HepG2 (cell line): Measurements from ENCODE around the gene NEK3. TPM values are rescaled to one million over a fixed set of nuclear protein-coding genes. Genes with fewer than 3 reads are reported as not detected.

Experiments used
- BATF2 ChIP-seq: sonication (generic); formaldehyde crosslinking; IDR thresholded peaks from 2 replicates; pipeline ENCODE4 v1.8.0; 2022; ENCODE audit warnings: mild to moderate bottlenecking, missing genetic modification reagents, moderate library complexity
- BCL6 ChIP-seq: IDR thresholded peaks from 2 replicates; pipeline ENCODE4 v1.6.1; 2016; ENCODE audit warnings: missing genetic modification reagents, missing compliant biosample characterization
- CC2D1A ChIP-seq: sonication (generic); formaldehyde crosslinking; IDR thresholded peaks from 2 replicates; pipeline ENCODE4 v1.8.1; 2023; ENCODE audit warnings: mild to moderate bottlenecking, missing genetic modification reagents
- ELF1 ChIP-seq: sonication (generic); formaldehyde crosslinking; IDR thresholded peaks from 2 replicates; pipeline ENCODE4 v1.4.0; 2020; ENCODE audit warnings: missing genetic modification reagents
- ELF3 ChIP-seq: IDR thresholded peaks from 2 replicates; pipeline ENCODE4 v1.6.1; 2016; ENCODE audit warnings: missing genetic modification reagents, missing compliant biosample characterization
- FOXJ3 ChIP-seq: sonication (generic); formaldehyde crosslinking; IDR thresholded peaks from 2 replicates; pipeline ENCODE4 v1.4.0; 2020; ENCODE audit warnings: missing genetic modification reagents, mild to moderate bottlenecking, borderline replicate concordance
- GATAD1 ChIP-seq: IDR thresholded peaks from 2 replicates; pipeline ENCODE4 v1.6.1; 2016; ENCODE audit warnings: missing genetic modification reagents, missing compliant biosample characterization
- GRHL1 ChIP-seq: sonication (generic); formaldehyde crosslinking; conservative IDR thresholded peaks from 2 replicates; pipeline ENCODE4 v1.8.0; 2022; ENCODE audit warnings: missing genetic modification reagents
- GZF1 ChIP-seq: sonication (generic); formaldehyde crosslinking; IDR thresholded peaks from 2 replicates; pipeline ENCODE4 v1.5.1; 2020; ENCODE audit warnings: mild to moderate bottlenecking, missing genetic modification reagents
- IKZF1 ChIP-seq: fragments of 450-650 bp; IDR thresholded peaks from 2 replicates; pipeline ENCODE4 v1.7.1; 2016
- IRX3 ChIP-seq: sonication (generic); formaldehyde crosslinking; IDR thresholded peaks from 2 replicates; pipeline ENCODE4 v1.8.1; 2023; ENCODE audit warnings: mild to moderate bottlenecking, low read depth, missing genetic modification reagents, borderline replicate concordance
- MAFK ChIP-seq, 2 experiments: IDR thresholded peaks in 1 of 2; conservative IDR thresholded peaks in 1 of 2; 2 replicates each; pipeline ENCODE4 v1.6.1; 2011; ENCODE audit warnings: improper control_type of control experiment in 2 of 2, low read length in 2 of 2
- NFRKB ChIP-seq: fragments of 450-650 bp; IDR thresholded peaks from 2 replicates; pipeline ENCODE4 v1.6.1; 2017
- PRDM4 ChIP-seq: sonication (generic); formaldehyde crosslinking; IDR thresholded peaks from 2 replicates; pipeline ENCODE4 v1.9.0; 2021; ENCODE audit warnings: missing genetic modification reagents, borderline replicate concordance
- RNF2 ChIP-seq: fragments of 450-650 bp; conservative IDR thresholded peaks from 2 replicates; pipeline ENCODE4 v1.6.1; 2016; ENCODE audit warnings: low read depth
- SALL1 ChIP-seq: sonication (generic); formaldehyde crosslinking; IDR thresholded peaks from 2 replicates; pipeline ENCODE4 v1.8.0; 2022; ENCODE audit warnings: mild to moderate bottlenecking, missing genetic modification reagents
- SMAD1 ChIP-seq: sonication (generic); formaldehyde crosslinking; IDR thresholded peaks from 2 replicates; pipeline ENCODE4 v1.4.0; 2020; ENCODE audit warnings: missing genetic modification reagents, low read depth, mild to moderate bottlenecking, borderline replicate concordance
- SRSF1 ChIP-seq: fragments of 200-400 bp; formaldehyde crosslinking; optimal IDR thresholded peaks from 2 replicates; pipeline ENCODE3; 2017; ENCODE audit warnings: mild to moderate bottlenecking, low read depth, low read length, moderate library complexity
- TP53 ChIP-seq: sonication (generic); formaldehyde crosslinking; conservative IDR thresholded peaks from 2 replicates; pipeline ENCODE4 v1.4.0; 2020; ENCODE audit warnings: missing genetic modification reagents
- ZKSCAN8 ChIP-seq: IDR thresholded peaks from 2 replicates; pipeline ENCODE4 v1.6.1; 2016; ENCODE audit warnings: borderline replicate concordance, missing genetic modification reagents, missing compliant biosample characterization
- ZNF230 ChIP-seq: sonication (generic); formaldehyde crosslinking; IDR thresholded peaks from 2 replicates; pipeline ENCODE4 v1.4.0; 2020; ENCODE audit warnings: mild to moderate bottlenecking, missing genetic modification reagents
- ZNF672 ChIP-seq: sonication (generic); formaldehyde crosslinking; IDR thresholded peaks from 2 replicates; pipeline ENCODE4 v1.8.1; 2022; ENCODE audit warnings: missing genetic modification reagents
- ZNF691 ChIP-seq: sonication (generic); formaldehyde crosslinking; IDR thresholded peaks from 2 replicates; pipeline ENCODE4 v1.4.0; 2020; ENCODE audit warnings: missing genetic modification reagents, low read depth, mild to moderate bottlenecking, borderline replicate concordance
- ZNF784 ChIP-seq: sonication (generic); formaldehyde crosslinking; IDR thresholded peaks from 2 replicates; pipeline ENCODE4 v1.5.1; 2020; ENCODE audit warnings: missing genetic modification reagents, mild to moderate bottlenecking, borderline replicate concordance
- polyA plus RNA-seq, 8 experiments: library from polyadenylated mRNA; depleted of rRNA in 3 of 8; stranded (reverse) in 7 of 8; unstranded in 1 of 8; fragments of >200 nt; fragmentation: Illumina TruSeq in 4 of 8; extraction: Trizol in 4 of 8; gene quantifications; 2 replicates each; pipeline versions ENCODE4 v1.2.1 to v1.2.3, GENCODE V29; 2011 to 2016; ENCODE audit warnings: low read depth in 4 of 8, missing spikeins in 1 of 8, mixed read lengths in 1 of 8; ENCODE audit not compliant: insufficient read depth in 1 of 8
- total RNA-seq, 5 experiments: library from RNA; depleted of rRNA; stranded (reverse); fragments of >200 nt; fragmentation: Illumina TruSeq; extraction: Trizol; gene quantifications; 2 replicates each; pipeline ENCODE4 v1.2.3, GENCODE V29; 2016; ENCODE audit warnings: low read depth in 1 of 5

The NEK3 gene
- total and polyA plus RNA-seq, 2 of the 13 experiments (the other 11 are each of a cell fraction or from before 2014, with no cell fraction given), result 36.7 to 68.2 TPM

GRCh38 chr13:52159159-52159982 lies at the start of gene NEK3 (continued):
- TF ChIP-seq BATF2 (CRISPR knock-in tag), result peak; percentile 88; the same call in 1 of the 2 replicates
- TF ChIP-seq ELF3 (CRISPR knock-in tag), result peak; percentile 61; the same call in 1 of the 2 replicates
- peak; percentile 63; the same call in 1 of the 2 replicates for TF ChIP-seq GZF1 (CRISPR knock-in tag)
- peak; percentile 18; the same call in 1 of the 2 replicates for TF ChIP-seq FOXJ3 (CRISPR knock-in tag)
- TF ChIP-seq NFRKB, result no peak
- TF ChIP-seq RNF2, result peak; percentile 83
- TF ChIP-seq TP53 (CRISPR knock-in tag), result no peak; the same call in 1 of the 2 replicates
- no peak for TF ChIP-seq SRSF1
- peak; percentile 34; the same call in 1 of the 2 replicates for TF ChIP-seq BCL6 (CRISPR knock-in tag)
- no peak for TF ChIP-seq ZKSCAN8 (CRISPR knock-in tag)
- no peak for TF ChIP-seq CC2D1A (CRISPR knock-in tag)
- no peak for TF ChIP-seq GATAD1
- TF ChIP-seq IKZF1, result no peak
- TF ChIP-seq ELF1, result peak; percentile 47
- no peak for TF ChIP-seq IRX3 (CRISPR knock-in tag)
- peak; percentile 92 for TF ChIP-seq SALL1
- peak; percentile 68; the same call in 1 of the 2 replicates for TF ChIP-seq ZNF784 (CRISPR knock-in tag)
- no peak for TF ChIP-seq PRDM4 (CRISPR knock-in tag)
- peak; percentile 43; the same call in 1 of the 2 replicates for TF ChIP-seq SMAD1 (CRISPR knock-in tag)
- no peak; the same call in 1 of the 2 replicates for TF ChIP-seq GRHL1 (CRISPR knock-in tag)
- no peak; a peak in 1 of 4 replicates for TF ChIP-seq MAFK (conservative IDR thresholded peaks at IDR 0.05 in 1 of 2, IDR thresholded peaks at IDR 0.05 in 1 of 2; ENCODE audit: low read length in 2 of 2)
- TF ChIP-seq ZNF230, result peak; percentile 83; the same call in 1 of the 2 replicates
- TF ChIP-seq ZNF672 (CRISPR knock-in tag), result no peak
- TF ChIP-seq ZNF691 (CRISPR knock-in tag), result no peak; the same call in 1 of the 2 replicates
